ENCODE results near the gene P2RY4. TPM values are rescaled to one million over a fixed set of nuclear protein-coding genes. Genes with fewer than 3 reads are reported as not detected.

The P2RY4 gene
- total and polyA plus RNA-seq, 2 of the 13 experiments (the other 11 are each of a cell fraction or from before 2014, with no cell fraction given): 0.07 to 0.49 TPM

- Histone ChIP-seq H3K9me3 (ENCODE audit: low read length) (no peaks in the 10 kb centered on the region), H3K9ac (ENCODE audit: insufficient read depth, low read depth, low read length) (no peak overlapping the region), H3K79me2 (ENCODE audit: insufficient read depth, low read length) (no peaks in the 10 kb centered on the region), H3K4me1 (ENCODE audit: insufficient read depth, low read length) (no peaks in the 10 kb centered on the region), H4K20me1 (ENCODE audit: insufficient read depth, low read length) (no peaks in the 10 kb centered on the region), H3K27ac (ENCODE audit: extremely low read length, insufficient read depth, low read length) (no peak overlapping the region), H3K4me3 (replicated peaks in 1 of 3; ENCODE audit: insufficient read depth in 1 of 3, low read depth in 2 of 3, low read length in 3 of 3) (no peak overlapping the region), H2AFZ (ENCODE audit: low read length) (no peak overlapping the region), H3K4me2 (ENCODE audit: low read depth, low read length) (no peak overlapping the region), H3K36me3 (replicated peaks in 1 of 2; ENCODE audit: control insufficient read depth in 1 of 2, insufficient read depth in 2 of 2, low read length in 2 of 2) (no peaks in the 10 kb centered on the region), H3K27me3 (ENCODE audit: control insufficient read depth in 1 of 2, insufficient read depth in 2 of 2, low read length in 2 of 2) (no peaks in the 10 kb centered on the region)
- intact Hi-C loops (cut with micrococcal nuclease; ENCODE audit: unreplicated experiment): no loop called here
- FAIRE-seq (no peak), DNase-seq (ENCODE audit: low spot score) (no peak), ATAC-seq (no peak)
- CTCF ChIA-PET (ENCODE audit: low intra/inter-chr PET ratio, low total read pairs): no interaction called here
- WGBS (ENCODE audit: low lambda C conversion rate): 47% methylated on average over 2 of the region's 2 CpGs
- no TSS peak for BruUV-seq (replicated peaks)
- in situ Hi-C loops (cut with HindIII; ENCODE audit: extremely low pct_ligation_motif_present, low pct_unique_long_range_greater_than_20kb): no loop called here
- POLR2A ChIA-PET: no interaction called here
- TF ChIP-seq ZNF17 (CRISPR knock-in tag; IDR thresholded peaks at IDR 0.05) (no peak), ZNF737 (CRISPR knock-in tag; IDR thresholded peaks at IDR 0.05; ENCODE audit: borderline replicate concordance) (no peak), GLI4 (CRISPR knock-in tag; IDR thresholded peaks at IDR 0.05; ENCODE audit: borderline replicate concordance) (no peak), AHDC1 (CRISPR knock-in tag; IDR thresholded peaks at IDR 0.05; ENCODE audit: borderline replicate concordance) (no peak), IRX3 (CRISPR knock-in tag; IDR thresholded peaks at IDR 0.05; ENCODE audit: borderline replicate concordance, low read depth) (no peak), ZNF891 (CRISPR knock-in tag; IDR thresholded peaks at IDR 0.05) (no peak), HDAC1 (CRISPR knock-in tag; IDR thresholded peaks at IDR 0.05) (no peak), ZNF567 (CRISPR knock-in tag; IDR thresholded peaks at IDR 0.05; ENCODE audit: borderline replicate concordance) (no peak), ZNF784 (CRISPR knock-in tag; IDR thresholded peaks at IDR 0.05; ENCODE audit: borderline replicate concordance) (no peak), MYPOP (CRISPR knock-in tag; IDR thresholded peaks at IDR 0.05) (no peak), SRSF4 (IDR thresholded peaks at IDR 0.05; ENCODE audit: low read depth, low read length, poor library complexity, severe bottlenecking) (no peak), HOXA3 (CRISPR knock-in tag; IDR thresholded peaks at IDR 0.05) (no peak), ZSCAN9 (CRISPR knock-in tag; IDR thresholded peaks at IDR 0.05; ENCODE audit: borderline replicate concordance) (no peak), NFYC (CRISPR knock-in tag; IDR thresholded peaks at IDR 0.05) (no peak), ARNTL (CRISPR knock-in tag; IDR thresholded peaks at IDR 0.05) (no peak)
Observed at GRCh38 chrX:70247252-70247651, 12.8 kb downstream of the P2RY4 start.

Data from HepG2 (cell line).